Hepatocyte (in vitro differentiated cells): ENCODE data around the gene ZNF521. TPM values are rescaled to one million over a fixed set of nuclear protein-coding genes. Genes with fewer than 3 reads are reported as not detected.

ENCODE experiments used
- DNase-seq: peaks from one replicate; pipeline ENCODE4 v3.0.0-alpha.2; 2016; ENCODE audit warnings: low spot score
- H2AFZ ChIP-seq: fragments of 200-600 bp; sonication (generic); 2 replicates; pipeline ENCODE4 v1.6.0; 2016; ENCODE audit warnings: antibody characterized with exemption, mild to moderate bottlenecking
- H3K27ac ChIP-seq: fragments of 200-600 bp; sonication (generic); 2 replicates; pipeline ENCODE4 v1.5.1; 2016; ENCODE audit warnings: mild to moderate bottlenecking
- H3K27me3 ChIP-seq: fragments of 200-600 bp; sonication (generic); 2 replicates; pipeline ENCODE4 v1.6.1; 2016
- H3K36me3 ChIP-seq: fragments of 200-600 bp; sonication (generic); replicated peaks from 2 replicates; pipeline ENCODE4 v1.5.1; 2016; ENCODE audit warnings: low read depth; ENCODE audit not compliant: insufficient read depth
- H3K4me1 ChIP-seq: fragments of 200-600 bp; sonication (generic); 2 replicates; pipeline ENCODE4 v1.5.1; 2016; ENCODE audit warnings: mild to moderate bottlenecking, moderate library complexity; ENCODE audit not compliant: insufficient read depth
- H3K4me2 ChIP-seq: fragments of 200-600 bp; sonication (generic); 2 replicates; pipeline ENCODE4 v1.6.0; 2016
- H3K4me3 ChIP-seq: fragments of 200-600 bp; sonication (generic); 2 replicates; pipeline ENCODE4 v1.5.1; 2016; ENCODE audit warnings: mild to moderate bottlenecking
- H3K79me2 ChIP-seq: fragments of 200-600 bp; sonication (generic); 2 replicates; pipeline ENCODE4 v1.6.0; 2017; ENCODE audit warnings: mild to moderate bottlenecking
- H3K9me2 ChIP-seq: fragments of 200-600 bp; sonication (generic); replicated peaks from 2 replicates; pipeline ENCODE4 v1.6.0; 2017; ENCODE audit warnings: mild to moderate bottlenecking; ENCODE audit not compliant: insufficient read depth
- H3K9me3 ChIP-seq: fragments of 200-600 bp; sonication (generic); 2 replicates; pipeline ENCODE4 v1.5.1; 2016; ENCODE audit warnings: low read depth, mild to moderate bottlenecking
- H4K20me1 ChIP-seq: fragments of 200-600 bp; sonication (generic); 2 replicates; pipeline ENCODE4 v1.6.0; 2016; ENCODE audit warnings: mild to moderate bottlenecking; ENCODE audit not compliant: insufficient read depth, poor library complexity, severe bottlenecking
- CTCF ChIP-seq: fragments of 200-600 bp; sonication (generic); IDR thresholded peaks from 2 replicates; pipeline ENCODE4 v1.5.1; 2016; ENCODE audit warnings: antibody characterized with exemption, mild to moderate bottlenecking; ENCODE audit not compliant: poor library complexity
- EZH2 ChIP-seq: fragments of 200-600 bp; sonication (generic); IDR thresholded peaks from 2 replicates; pipeline ENCODE4 v1.6.1; 2016; ENCODE audit warnings: antibody characterized with exemption, mild to moderate bottlenecking, borderline replicate concordance
- EZH2phosphoT487 ChIP-seq: fragments of 200-600 bp; sonication (generic); IDR thresholded peaks from one replicate; pipeline ENCODE4 v1.6.1; 2018; ENCODE audit warnings: antibody characterized with exemption, mild to moderate bottlenecking, low read depth, moderate library complexity; ENCODE audit not compliant: unreplicated experiment, severe bottlenecking
- WGBS: methylation state at CpG from one replicate; pipeline ENCODE4 v1.1.6; 2016; ENCODE audit warnings: low lambda C conversion rate; ENCODE audit errors: missing lambda C conversion rate; 5-methylcytosine and 5-hydroxymethylcytosine counted together
- polyA plus RNA-seq: library from polyadenylated mRNA; unstranded; fragments of >200 nt; fragmentation: Nextera tagmentation; extraction: Ambion mirVana; gene quantifications from 2 replicates; pipeline ENCODE4 v1.2.1, GENCODE V29; 2016
- total RNA-seq: library from RNA; depleted of rRNA; stranded (reverse); fragments of >200 nt; gene quantifications from 2 replicates; pipeline ENCODE4 v1.2.3, GENCODE V29; 2014

The ZNF521 gene
- total and polyA plus RNA-seq, 2 experiments from 2014 or later, result 9.0 to 16.3 TPM

DNA sequence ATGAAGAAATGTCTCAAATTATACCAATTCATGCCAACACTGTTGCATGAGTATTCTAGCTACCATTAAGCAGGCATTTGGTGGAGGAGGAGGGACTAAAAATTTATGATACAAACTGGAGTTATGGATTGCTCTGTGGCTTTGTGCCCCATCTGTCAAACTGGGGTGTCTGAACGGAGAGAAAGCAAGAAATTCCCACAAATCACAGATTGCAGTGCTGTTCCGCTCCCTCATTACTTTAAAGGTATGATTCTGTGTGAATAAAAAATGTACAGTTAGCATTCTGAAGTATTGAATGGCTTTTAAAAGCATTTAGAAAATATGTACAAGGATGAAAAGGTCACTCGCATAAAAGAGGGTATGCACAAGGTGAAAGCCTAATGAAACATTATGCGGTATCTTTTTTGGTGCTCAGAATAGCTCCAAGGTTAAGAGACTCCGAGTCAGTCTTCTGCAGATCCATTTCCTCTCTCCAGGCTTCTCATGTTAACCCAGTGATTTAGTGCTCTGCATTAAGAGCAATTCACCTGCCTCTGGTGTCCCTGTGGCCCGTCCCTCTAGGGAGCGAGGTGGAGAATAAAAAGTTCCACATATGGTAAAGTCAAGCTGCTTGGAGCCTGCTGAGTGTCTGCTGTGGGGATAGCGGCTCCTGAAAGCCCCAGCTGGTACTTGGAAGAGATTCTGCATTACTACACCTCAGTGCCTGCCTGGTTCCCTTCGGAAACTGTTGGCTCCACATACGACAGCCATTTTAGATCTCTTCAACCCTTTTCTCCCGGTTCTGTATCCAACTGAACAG, 184.2 kb downstream of the ZNF521 start:
- H3K27ac ChIP-seq, result no peak overlapping the region
- DNase-seq, result no peak
- no peak overlapping the region for H2AFZ ChIP-seq
- no peaks in the 10 kb centered on the region for H3K9me2 ChIP-seq
- WGBS, result 80% methylated on average over 11 of the region's 11 CpGs
- H3K36me3 ChIP-seq, result no peaks in the 10 kb centered on the region
- no peak overlapping the region for H3K4me3 ChIP-seq
- H3K79me2 ChIP-seq, result no peaks in the 10 kb centered on the region
- no peaks in the 10 kb centered on the region for H3K4me1 ChIP-seq
- H3K27me3 ChIP-seq, result no peaks in the 10 kb centered on the region
- no peaks in the 10 kb centered on the region for H4K20me1 ChIP-seq
- no peaks in the 10 kb centered on the region for H3K9me3 ChIP-seq
- H3K4me2 ChIP-seq, result no peak overlapping the region
- TF ChIP-seq CTCF (no peak), EZH2phosphoT487 (no peak), EZH2 (no peak)

DNA sequence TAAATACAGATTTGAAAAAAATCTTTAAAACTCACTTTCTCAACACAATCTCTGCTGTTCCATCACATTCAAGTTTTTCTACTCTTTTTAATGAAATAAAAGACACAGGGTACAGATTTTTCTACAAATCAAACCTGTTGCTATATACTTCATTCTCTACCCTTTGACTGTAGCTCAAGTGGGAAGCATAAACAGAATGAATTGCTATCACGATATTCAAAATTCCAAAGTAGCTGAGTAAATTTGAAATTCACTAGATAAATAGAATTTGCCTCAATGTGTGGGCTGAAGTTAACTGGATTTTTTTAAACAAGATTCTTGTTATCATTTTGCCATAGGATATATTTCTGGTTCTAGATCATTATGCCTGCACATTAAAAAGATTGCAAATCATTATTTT, 185.9 kb downstream of the ZNF521 start:
- no peak overlapping the region for H3K4me2 ChIP-seq
- no peaks in the 10 kb centered on the region for H3K9me2 ChIP-seq
- H3K4me1 ChIP-seq, result no peaks in the 10 kb centered on the region
- H3K79me2 ChIP-seq, result no peaks in the 10 kb centered on the region
- no peaks in the 10 kb centered on the region for H3K27me3 ChIP-seq
- TF ChIP-seq EZH2phosphoT487 (no peak), CTCF (no peak), EZH2 (no peak)
- no peak overlapping the region for H3K27ac ChIP-seq
- no peak overlapping the region for H3K4me3 ChIP-seq
- 77% methylated on average over 1 of the region's 1 CpG for WGBS
- no peaks in the 10 kb centered on the region for H3K9me3 ChIP-seq
- H3K36me3 ChIP-seq, result no peaks in the 10 kb centered on the region
- no peak overlapping the region for H2AFZ ChIP-seq
- no peaks in the 10 kb centered on the region for H4K20me1 ChIP-seq
- DNase-seq, result no peak

DNA sequence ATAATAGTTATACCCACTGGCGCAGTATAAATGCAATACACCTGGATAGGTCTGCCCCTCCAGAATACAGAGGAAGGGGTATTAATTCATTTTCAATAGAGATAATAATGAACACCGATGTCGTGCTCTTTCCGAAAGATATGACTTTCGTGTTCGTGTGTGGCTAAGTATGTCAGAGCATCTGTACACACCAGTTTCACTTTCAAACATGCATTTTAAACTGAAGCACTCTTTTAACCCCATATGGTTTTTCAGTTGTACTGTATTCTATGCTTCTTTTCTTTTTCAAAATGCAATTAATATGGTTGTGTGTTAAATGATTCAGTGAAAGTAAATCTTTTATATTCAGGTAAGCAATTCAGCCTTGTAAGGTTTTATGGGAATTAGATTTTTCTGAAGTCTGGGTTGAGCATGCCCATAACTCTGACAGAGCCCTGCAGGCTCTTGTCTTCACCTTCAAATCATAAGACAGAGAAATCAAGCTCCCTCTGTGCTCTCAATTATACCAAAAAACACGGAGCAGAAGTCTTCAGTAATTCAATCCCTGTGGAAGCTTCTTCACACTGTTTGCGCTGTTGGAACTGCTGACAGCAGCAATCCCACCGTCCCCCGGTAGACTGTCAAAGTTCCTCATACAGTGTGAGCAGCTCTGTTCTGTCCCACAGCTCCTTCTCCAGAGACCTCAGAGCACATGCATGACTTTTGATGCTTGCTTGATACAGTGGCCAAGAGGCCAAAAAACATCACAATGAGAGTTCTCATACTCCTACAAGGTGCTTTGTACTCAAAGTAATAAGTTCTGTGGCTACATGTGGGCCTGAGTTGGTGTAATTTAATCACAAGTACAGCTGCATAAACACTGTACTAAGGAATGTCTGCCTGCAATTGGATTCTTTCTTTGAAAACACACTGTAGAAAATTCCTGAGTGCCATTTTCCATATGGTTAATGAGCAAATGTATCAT, 186.8 kb downstream of the ZNF521 start:
- peak; percentile 4 for DNase-seq
- no peak for TF ChIP-seq CTCF
- no peak for TF ChIP-seq EZH2phosphoT487
- TF ChIP-seq EZH2, result no peak
- Histone ChIP-seq H3K27me3 (no peaks in the 10 kb centered on the region), H3K4me1 (no peaks in the 10 kb centered on the region), H3K27ac (no peak overlapping the region), H3K9me3 (no peaks in the 10 kb centered on the region), H3K4me3 (no peak overlapping the region), H4K20me1 (no peaks in the 10 kb centered on the region), H3K36me3 (no peaks in the 10 kb centered on the region), H2AFZ (no peak overlapping the region), H3K4me2 (peak overlapping the region; percentile 62), H3K9me2 (no peaks in the 10 kb centered on the region), H3K79me2 (no peaks in the 10 kb centered on the region)
- 65% methylated on average over 10 of the region's 10 CpGs for WGBS
